Measurements from ENCODE around the gene GTF2IRD2. TPM values are rescaled to one million over a fixed set of nuclear protein-coding genes. Genes with fewer than 3 reads are reported as not detected.

Gene GTF2IRD2
- 11.1 and 15.3 TPM in 2 replicates for total RNA-seq

GRCh38 chr7:74850833-74851721, at the start of gene GTF2IRD2:
Gene GTF2IRD2, minus strand, starts transcription at chr7:74851605. Its CDS starts 15,227 bp downstream, at chr7:74836378.

GRCh38 chr7:74773760-74774750, 77.3 kb downstream of the GTF2IRD2 start, which contains the start of gene NCF1:
Gene NCF1, plus strand, starts transcription at chr7:74774011. Its CDS starts 21 bp downstream, at chr7:74774032.

Small RNA genes lying within 50 kb of the gene (small RNA-seq; reads per million reads assigned to genes)
- gene RF00019, result not detected

Other genes with a start within 250 kb of the GTF2IRD2 start
- gene GTF2I, start 193.9 kb downstream of the GTF2IRD2 start, total RNA-seq, result 161 and 171 TPM in 2 replicates
- gene NCF1, start 77.6 kb downstream of the GTF2IRD2 start, total RNA-seq, result not detected in 2 replicates
- 17.3 and 21.7 TPM in 2 replicates for gene CASTOR2, start 113.1 kb upstream of the GTF2IRD2 start, total RNA-seq
- 45.9 and 52.4 TPM in 2 replicates for gene RCC1L, start 222.2 kb upstream of the GTF2IRD2 start, total RNA-seq
- 30.9 and 32.7 TPM in 2 replicates for gene GTF2IRD2B, start 241.0 kb upstream of the GTF2IRD2 start, total RNA-seq